ENCODE measurements around the gene CLDN17.

Gene CLDN17

GRCh38 chr21:30166705-30167104 is at the start of gene CLDN17:
Gene CLDN17, minus strand, starts transcription at chr21:30166805. Its CDS starts 188 bp downstream, at chr21:30166617.
- no peak for DNase-seq

- DNase-seq, result no peak
These were observed 49.6 kb upstream of the CLDN17 start, which contains the start of gene CLDN8 for GRCh38 chr21:30216041-30216723. Gene CLDN8, minus strand, starts transcription at chr21:30216097. Its CDS starts 172 bp downstream, at chr21:30215925.

GRCh38 chr21:30211071-30211470 is 44.5 kb upstream of the CLDN17 start:
- no peak for DNase-seq

- no peak for DNase-seq
These were observed 43.0 kb upstream of the CLDN17 start for GRCh38 chr21:30209601-30210000.

GRCh38 chr21:30207252-30207579 is 40.6 kb upstream of the CLDN17 start:
- no peak for DNase-seq

GRCh38 chr21:30206551-30207251 is 40.1 kb upstream of the CLDN17 start:
- DNase-seq, result no peak

- no peak for DNase-seq
These were observed 33.4 kb upstream of the CLDN17 start for GRCh38 chr21:30200000-30200399.

GRCh38 chr21:30194701-30195299 is 28.2 kb upstream of the CLDN17 start:
- DNase-seq, result no peak

- DNase-seq, result no peak
These were observed 26.6 kb upstream of the CLDN17 start for GRCh38 chr21:30193201-30193600.

GRCh38 chr21:30190554-30190953 is 23.9 kb upstream of the CLDN17 start:
- DNase-seq, result no peak

GRCh38 chr21:30189773-30190172 is 23.2 kb upstream of the CLDN17 start:
- DNase-seq, result no peak

GRCh38 chr21:30186242-30186641 is 19.6 kb upstream of the CLDN17 start:
- no peak for DNase-seq

GRCh38 chr21:30168086-30168485 is 1.5 kb upstream of the CLDN17 start:
- DNase-seq, result no peak

GRCh38 chr21:30166171-30166570 is 434 bp downstream of the CLDN17 start:
- DNase-seq, result no peak

GRCh38 chr21:30164796-30165195 is 1.8 kb downstream of the CLDN17 start:
- DNase-seq, result no peak

GRCh38 chr21:30153697-30154340 is 12.8 kb downstream of the CLDN17 start:
- DNase-seq, result no peak

GRCh38 chr21:30152792-30153191 is 13.8 kb downstream of the CLDN17 start:
- no peak for DNase-seq

GRCh38 chr21:30148906-30149305 is 17.7 kb downstream of the CLDN17 start:
- no peak for DNase-seq

- DNase-seq, result no peak
These were observed 19.9 kb downstream of the CLDN17 start for GRCh38 chr21:30146558-30147282.

GRCh38 chr21:30138483-30138882 is 28.1 kb downstream of the CLDN17 start:
- no peak for DNase-seq

GRCh38 chr21:30129246-30129645 is 37.4 kb downstream of the CLDN17 start:
- no peak for DNase-seq

- no peak for DNase-seq
These were observed 40.0 kb downstream of the CLDN17 start for GRCh38 chr21:30126576-30126975.

GRCh38 chr21:30117631-30118030 is 49.0 kb downstream of the CLDN17 start:
- no peak for DNase-seq

Measured in DMS79 (cell line).